Spleen (tissue), 11 donors: ENCODE results near the gene RSPH1. TPM values are rescaled to one million over a fixed set of nuclear protein-coding genes. Genes with fewer than 3 reads are reported as not detected.

Experiments
- DNase-seq: peaks from one replicate; pipeline ENCODE4 v3.0.0-alpha.2; 2020
- H3K27ac ChIP-seq, 8 donors: fragments of 200-600 bp; sonication (generic) in 7 of 8; 1 replicate in 4 of 8; 2 replicates in 4 of 8; pipeline versions ENCODE4 v1.5.0 to v1.8.0; 2016 to 2021; ENCODE audit warnings: inconsistent platforms in 4 of 8, mild to moderate bottlenecking in 4 of 8, moderate library complexity in 1 of 8
- H3K27me3 ChIP-seq, 7 donors: fragments of 200-600 bp; sonication (generic) in 6 of 7; replicated peaks in 1 of 7; 1 replicate in 4 of 7; 2 replicates in 3 of 7; pipeline versions ENCODE4 v1.5.0 to v1.8.0; 2016 to 2021; ENCODE audit warnings: inconsistent platforms in 3 of 7, mild to moderate bottlenecking in 1 of 7
- H3K36me3 ChIP-seq, 6 donors: fragments of 200-600 bp; sonication (generic) in 5 of 6; 1 replicate in 4 of 6; 2 replicates in 2 of 6; pipeline versions ENCODE4 v1.5.0 to v1.8.0; 2016 to 2021; ENCODE audit warnings: inconsistent platforms in 2 of 6
- H3K4me1 ChIP-seq, 6 donors: fragments of 200-600 bp; sonication (generic) in 5 of 6; 1 replicate in 3 of 6; 2 replicates in 3 of 6; pipeline versions ENCODE4 v1.5.0 to v1.8.0; 2016 to 2021; ENCODE audit warnings: inconsistent platforms in 3 of 6
- H3K4me3 ChIP-seq, 8 donors: fragments of 200-600 bp; sonication (generic) in 7 of 8; 1 replicate in 4 of 8; 2 replicates in 4 of 8; pipeline versions ENCODE4 v1.5.0 to v1.8.0; 2016 to 2021; ENCODE audit warnings: inconsistent platforms in 4 of 8, mild to moderate bottlenecking in 4 of 8, moderate library complexity in 2 of 8
- H3K9me3 ChIP-seq, 8 donors: fragments of 200-600 bp; sonication (generic) in 7 of 8; 1 replicate in 4 of 8; 2 replicates in 4 of 8; pipeline versions ENCODE4 v1.5.0 to v1.8.0; 2016 to 2021; ENCODE audit warnings: inconsistent platforms in 4 of 8
- POLR2A ChIP-seq, 3 donors: fragments of 450-650 bp; IDR thresholded peaks; one replicate each; pipeline ENCODE4 v1.5.1; 2017; ENCODE audit warnings: antibody characterized with exemption in 3 of 3, mild to moderate bottlenecking in 1 of 3
- POLR2AphosphoS5 ChIP-seq, 3 donors: sonication (generic); formaldehyde crosslinking; IDR thresholded peaks; one replicate each; pipeline ENCODE4 v1.5.1; 2017; ENCODE audit warnings: antibody characterized with exemption in 3 of 3
- WGBS, 5 donors: extraction: QIAGEN DNeasy Blood & Tissue Kit in 3 of 5; methylation state at CpG; one replicate each; pipeline versions ENCODE4 v1.1.5 to v1.1.7; 2013 to 2018; 5-methylcytosine and 5-hydroxymethylcytosine counted together
- intact Hi-C: fragments of 100-400 bp; cut with DNase I; formaldehyde crosslinking; loops from one replicate; pipeline ENCODE4 v1.15.0; 2023; ENCODE audit warnings: low total_unique reads
- polyA plus RNA-seq, 3 donors: library from polyadenylated mRNA; stranded (reverse); fragments of 200-250 nt; gene quantifications; one replicate each; pipeline ENCODE4 v1.2.1, GENCODE V29; 2013
- total RNA-seq, 7 donors: library from RNA; depleted of rRNA in 3 of 7; stranded (reverse); fragments of >200 nt in 3 of 7; fragmentation: NEBNext Ultra II Directional in 4 of 7; extraction: Animal tissue kit (Norgen Biotek cat#: 25700) in 4 of 7; gene quantifications; one replicate each; pipeline versions ENCODE4 v1.1.0 to v1.2.1, GENCODE V29; 2016 to 2021
- TF ChIP-seq, protein P1 (sequence below), 11 experiments: fragments of 200-600 bp in 7 of 11; fragments of 450-650 bp in 4 of 11; sonication (generic) in 4 of 11; IDR thresholded peaks in 8 of 11; conservative IDR thresholded peaks in 3 of 11; 1 replicate in 7 of 11; 2 replicates in 4 of 11; pipeline versions ENCODE4 v1.4.0 to v1.8.0; 2016 to 2021; ENCODE audit warnings: antibody characterized with exemption in 11 of 11, inconsistent platforms in 4 of 11, mild to moderate bottlenecking in 1 of 11
- donor health status: healthy with polysubstance abuse.
- donor health status: DM: no; HTN: no; CAD: no; lungs with moderate emphysema.
- donor health status: DM: no; HTN: no; CAD: no.
- donor health status: Bipolar disorder and iron deficiency.
- donor health status: healthy.
- donor health status: DM: no; HTN: no; CAD: no.
- donor health status: DM: yes; HTN: yes; CAD: no.

Gene RSPH1
- total and polyA plus RNA-seq, 10 donors, result 0.10 to 0.35 (median 0.26) TPM; not detected in 5

DNA sequence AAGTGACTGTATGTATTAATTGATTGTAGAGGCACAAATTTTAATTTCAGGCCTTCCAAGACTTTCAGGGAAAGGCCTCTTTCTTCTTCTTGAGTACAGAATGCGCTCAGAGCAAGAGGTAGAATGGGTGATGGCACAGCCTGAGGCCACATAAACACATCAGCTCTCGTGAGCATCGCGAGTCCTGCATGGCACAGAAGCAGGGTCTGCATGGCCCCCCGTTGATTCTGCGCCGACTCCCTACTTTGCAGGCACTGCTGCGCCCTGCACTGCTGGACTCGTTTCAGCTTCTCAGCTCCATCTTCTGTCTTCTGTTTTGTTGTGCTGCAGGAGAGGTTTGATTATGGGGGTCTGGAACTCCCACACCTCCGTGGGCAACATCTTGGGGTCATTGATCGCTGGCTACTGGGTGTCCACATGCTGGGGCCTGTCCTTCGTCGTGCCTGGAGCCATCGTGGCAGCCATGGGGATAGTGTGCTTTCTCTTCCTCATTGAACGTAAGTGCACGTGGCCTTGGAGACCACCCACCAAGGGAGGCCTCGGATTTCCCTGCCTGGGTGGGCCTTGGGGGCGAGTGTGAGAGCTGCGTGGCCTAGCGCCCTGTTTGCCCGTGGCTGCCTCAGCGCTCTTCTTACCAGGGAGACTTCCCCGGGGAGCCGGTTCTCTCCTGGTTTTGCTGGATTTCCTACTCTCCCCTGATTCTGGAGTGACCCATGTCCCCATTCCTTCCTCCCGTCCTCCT, 47.3 kb upstream of the RSPH1 start:
- 91 to 98% (median 93%) methylated on average over 25 of the region's 25 CpGs for WGBS, 5 donors
- intact Hi-C loops, result loop anchor here (10.0 kb wide), 1 partner anchor 422 kb away; no protein-coding TSS in a partner anchor
- no peak overlapping the region for H3K27ac ChIP-seq
- H3K9me3 ChIP-seq, result no peaks in the 10 kb centered on the region
- peaks cover 0 to 100% (median 69%) of the 10 kb centered on the region in 6 donors for H3K36me3 ChIP-seq
- H3K4me3 ChIP-seq, result no peak overlapping the region
- TF ChIP-seq POLR2A (IDR thresholded peaks at IDR 0.05), result no peak
- TF ChIP-seq POLR2AphosphoS5 (IDR thresholded peaks at IDR 0.05), result peak in 1 of 3 donors; percentile 21
- TF ChIP-seq, protein P1, sequence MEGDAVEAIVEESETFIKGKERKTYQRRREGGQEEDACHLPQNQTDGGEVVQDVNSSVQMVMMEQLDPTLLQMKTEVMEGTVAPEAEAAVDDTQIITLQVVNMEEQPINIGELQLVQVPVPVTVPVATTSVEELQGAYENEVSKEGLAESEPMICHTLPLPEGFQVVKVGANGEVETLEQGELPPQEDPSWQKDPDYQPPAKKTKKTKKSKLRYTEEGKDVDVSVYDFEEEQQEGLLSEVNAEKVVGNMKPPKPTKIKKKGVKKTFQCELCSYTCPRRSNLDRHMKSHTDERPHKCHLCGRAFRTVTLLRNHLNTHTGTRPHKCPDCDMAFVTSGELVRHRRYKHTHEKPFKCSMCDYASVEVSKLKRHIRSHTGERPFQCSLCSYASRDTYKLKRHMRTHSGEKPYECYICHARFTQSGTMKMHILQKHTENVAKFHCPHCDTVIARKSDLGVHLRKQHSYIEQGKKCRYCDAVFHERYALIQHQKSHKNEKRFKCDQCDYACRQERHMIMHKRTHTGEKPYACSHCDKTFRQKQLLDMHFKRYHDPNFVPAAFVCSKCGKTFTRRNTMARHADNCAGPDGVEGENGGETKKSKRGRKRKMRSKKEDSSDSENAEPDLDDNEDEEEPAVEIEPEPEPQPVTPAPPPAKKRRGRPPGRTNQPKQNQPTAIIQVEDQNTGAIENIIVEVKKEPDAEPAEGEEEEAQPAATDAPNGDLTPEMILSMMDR (IDR thresholded peaks at IDR 0.05 in 8 of 11, conservative IDR thresholded peaks at IDR 0.05 in 3 of 11), result no peak
- DNase-seq, result no peak
- H3K4me1 ChIP-seq, result no peaks in the 10 kb centered on the region
- no peaks in the 10 kb centered on the region for H3K27me3 ChIP-seq

DNA sequence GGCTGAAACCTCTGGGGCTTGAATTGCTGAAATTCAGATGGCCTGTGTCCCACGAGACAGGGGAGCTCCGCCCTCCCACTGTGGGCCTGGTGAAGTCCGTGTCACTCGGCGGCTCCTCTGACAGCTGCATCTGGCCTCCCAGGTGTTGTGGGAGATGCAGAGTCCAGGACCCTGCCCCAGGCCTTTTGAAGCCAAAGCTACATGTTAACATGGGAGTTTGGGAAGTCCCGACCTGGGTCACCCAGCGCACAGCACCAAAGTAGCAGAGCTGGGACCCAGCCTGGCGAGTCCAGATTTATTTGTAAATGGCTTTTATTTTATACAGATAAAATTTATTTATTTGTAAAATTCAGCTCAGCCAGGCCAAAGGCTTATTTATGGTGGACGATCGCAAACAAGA, 46.6 kb upstream of the RSPH1 start:
- no peak for DNase-seq
- H3K27ac ChIP-seq, result no peak overlapping the region
- 87 to 92% (median 89%) methylated on average over 10 of the region's 10 CpGs for WGBS, 5 donors

DNA sequence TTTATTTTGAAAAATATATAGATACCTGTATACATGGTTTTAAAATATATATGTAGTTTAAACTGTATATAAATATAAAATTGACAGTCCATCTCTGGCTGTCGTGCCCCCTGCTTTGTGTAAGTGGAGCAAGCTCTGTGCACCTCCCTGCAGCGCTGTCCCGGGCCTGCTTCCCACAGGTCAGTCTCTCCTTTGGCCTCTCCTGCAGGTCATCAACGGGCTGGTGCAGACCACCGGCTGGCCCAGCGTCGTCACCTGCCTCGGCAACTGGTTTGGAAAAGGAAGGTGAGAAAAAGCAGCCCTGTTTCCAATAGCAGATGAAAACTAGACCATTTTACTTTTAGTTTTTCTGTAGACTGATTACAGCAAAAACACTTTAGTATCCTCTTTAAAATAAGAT, 46.2 kb upstream of the RSPH1 start:
- Histone ChIP-seq H3K36me3 (peaks cover 0 to 99% (median 59%) of the 10 kb centered on the region in 6 donors), H3K9me3 (no peaks in the 10 kb centered on the region), H3K27ac (no peak overlapping the region), H3K4me1 (peaks cover 0 to 6% (median under 1%) of the 10 kb centered on the region in 6 donors), H3K27me3 (no peaks in the 10 kb centered on the region), H3K4me3 (no peak overlapping the region)
- TF ChIP-seq POLR2A (IDR thresholded peaks at IDR 0.05), result no peak
- intact Hi-C loops, result loop anchor here (10.0 kb wide), 1 partner anchor 423 kb away; no protein-coding TSS in a partner anchor
- peak; percentile 55 for DNase-seq
- 85 to 96% (median 93%) methylated on average over 8 of the region's 8 CpGs for WGBS, 5 donors

More for the DNA sequence above, 46.6 kb upstream of the RSPH1 start:
- Histone ChIP-seq H3K4me1 (peaks cover 0 to 2% (median 0%) of the 10 kb centered on the region in 6 donors), H3K4me3 (no peak overlapping the region), H3K36me3 (peaks cover 0 to 99% (median 63%) of the 10 kb centered on the region in 6 donors), H3K9me3 (no peaks in the 10 kb centered on the region), H3K27me3 (no peaks in the 10 kb centered on the region)
- TF ChIP-seq POLR2AphosphoS5 (IDR thresholded peaks at IDR 0.05), result no peak
- intact Hi-C loops, result loop anchor here (10.0 kb wide), 1 partner anchor 422 kb away; no protein-coding TSS in a partner anchor

DNA sequence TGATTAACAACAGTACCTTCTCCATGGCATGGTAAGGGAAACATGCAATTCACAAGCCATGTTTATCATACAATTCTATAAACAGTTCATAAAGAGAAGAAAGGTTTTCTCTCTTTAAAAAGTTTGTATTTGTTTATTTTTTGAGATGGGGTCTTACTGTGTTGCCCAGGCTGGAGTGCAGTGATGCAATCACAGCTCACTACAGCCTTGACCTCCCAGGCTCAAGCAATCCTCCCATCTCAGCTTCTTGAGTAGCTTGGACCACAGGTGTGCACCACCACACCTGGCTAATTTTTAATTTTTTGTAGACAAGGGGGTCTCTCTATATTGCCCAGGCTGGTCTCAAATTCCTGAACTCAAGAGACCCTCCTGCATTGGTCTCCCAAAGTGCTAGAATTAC, 45.6 kb upstream of the RSPH1 start:
- DNase-seq, result no peak
- peaks cover 0 to 99% (median 53%) of the 10 kb centered on the region in 6 donors for H3K36me3 ChIP-seq
- no peak overlapping the region for H3K27ac ChIP-seq
- no peaks in the 10 kb centered on the region for H3K27me3 ChIP-seq
- no peak for TF ChIP-seq POLR2AphosphoS5 (IDR thresholded peaks at IDR 0.05)
- TF ChIP-seq, protein P1 (IDR thresholded peaks at IDR 0.05 in 8 of 11, conservative IDR thresholded peaks at IDR 0.05 in 3 of 11), result no peak
- no peak for TF ChIP-seq POLR2A (IDR thresholded peaks at IDR 0.05)
- H3K9me3 ChIP-seq, result no peaks in the 10 kb centered on the region
- H3K4me3 ChIP-seq, result no peak overlapping the region
- intact Hi-C loops, result loop anchor here (10.0 kb wide), 1 partner anchor 423 kb away; no protein-coding TSS in a partner anchor
- H3K4me1 ChIP-seq, result peaks cover 0 to 12% (median 7%) of the 10 kb centered on the region in 6 donors

DNA sequence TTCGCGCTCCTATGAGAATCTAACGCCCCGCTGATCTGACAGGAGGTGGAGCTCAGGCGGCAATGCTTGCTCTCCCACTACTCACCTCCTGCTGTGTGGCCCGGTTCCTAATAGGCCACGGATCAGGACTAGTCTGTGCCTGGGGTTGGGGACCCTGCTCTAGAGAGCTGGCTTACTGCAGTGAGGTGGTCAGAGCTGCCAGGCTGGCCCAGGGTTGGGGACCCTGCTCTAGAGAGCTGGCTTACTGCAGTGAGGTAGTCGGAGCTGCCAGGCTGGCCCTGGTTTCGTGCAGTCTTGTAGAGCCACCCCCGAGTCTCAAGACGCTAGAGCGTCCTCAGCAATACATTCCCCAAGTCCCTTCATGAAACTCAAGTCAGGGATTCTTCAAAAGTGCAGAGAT, 45.1 kb upstream of the RSPH1 start:
- H3K27ac ChIP-seq, result no peak overlapping the region
- WGBS, 5 donors, result 91 to 93% (median 92%) methylated on average over 10 to 12 of the region's 12 CpGs
- H3K4me3 ChIP-seq, result no peak overlapping the region
- TF ChIP-seq POLR2A (IDR thresholded peaks at IDR 0.05) (no peak), POLR2AphosphoS5 (IDR thresholded peaks at IDR 0.05) (no peak)
- TF ChIP-seq, protein P1 (IDR thresholded peaks at IDR 0.05 in 8 of 11, conservative IDR thresholded peaks at IDR 0.05 in 3 of 11), result no peak
- peaks cover 0 to 99% (median 50%) of the 10 kb centered on the region in 6 donors for H3K36me3 ChIP-seq
- intact Hi-C loops, result loop anchor here (10.0 kb wide), 1 partner anchor 424 kb away; no protein-coding TSS in a partner anchor
- no peaks in the 10 kb centered on the region for H3K9me3 ChIP-seq
- no peaks in the 10 kb centered on the region for H3K27me3 ChIP-seq
- H3K4me1 ChIP-seq, result peaks cover 0 to 16% (median 11%) of the 10 kb centered on the region in 6 donors
- no peak for DNase-seq
